GM18907 (cell line): ENCODE measurements around the gene PPIP5K2.

Experiments
- ATAC-seq: cut with Tn5 transposase; IDR thresholded peaks from one replicate; pipeline ENCODE4 v1.9.1; 2021; ENCODE audit warnings: mild to moderate bottlenecking, moderate library complexity; ENCODE audit not compliant: unreplicated experiment

The PPIP5K2 gene

DNA sequence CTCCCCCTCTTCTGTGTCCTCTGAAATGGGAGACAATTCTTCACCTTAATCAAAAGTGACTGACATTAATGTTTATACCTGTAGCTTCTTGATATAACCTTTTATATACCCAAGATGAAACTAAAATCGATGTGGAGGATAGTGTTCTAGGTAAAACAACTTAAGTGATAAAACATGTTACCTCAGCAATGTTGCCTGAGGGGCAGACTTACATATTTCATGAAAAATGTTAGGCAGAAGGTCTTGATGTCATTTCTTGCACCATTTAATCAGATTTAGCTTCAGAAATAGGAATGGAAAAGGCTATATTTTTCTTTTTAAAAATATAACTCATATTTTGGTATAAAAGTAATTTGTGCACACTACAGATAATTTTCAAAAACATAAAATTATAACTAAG, 115.8 kb downstream of the PPIP5K2 start:
- ATAC-seq: no peak

DNA sequence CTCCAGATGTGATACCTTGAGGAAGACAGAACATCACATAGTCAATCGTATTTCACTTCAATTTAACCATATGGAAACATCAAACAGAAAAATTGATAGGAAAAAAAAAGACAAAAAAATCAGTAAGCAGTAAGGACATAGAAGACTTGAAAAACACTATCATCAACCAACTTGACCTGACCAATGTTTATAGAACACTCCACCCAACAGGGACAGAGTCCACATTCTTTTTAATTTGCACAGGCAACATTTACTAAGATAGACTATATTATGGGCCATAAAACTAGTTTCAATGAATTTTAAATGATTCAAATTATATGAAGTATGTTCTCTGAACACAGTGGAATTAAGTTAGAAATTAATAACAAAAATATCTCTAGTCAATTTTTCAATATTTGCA, 117.7 kb downstream of the PPIP5K2 start:
- no peak for ATAC-seq

DNA sequence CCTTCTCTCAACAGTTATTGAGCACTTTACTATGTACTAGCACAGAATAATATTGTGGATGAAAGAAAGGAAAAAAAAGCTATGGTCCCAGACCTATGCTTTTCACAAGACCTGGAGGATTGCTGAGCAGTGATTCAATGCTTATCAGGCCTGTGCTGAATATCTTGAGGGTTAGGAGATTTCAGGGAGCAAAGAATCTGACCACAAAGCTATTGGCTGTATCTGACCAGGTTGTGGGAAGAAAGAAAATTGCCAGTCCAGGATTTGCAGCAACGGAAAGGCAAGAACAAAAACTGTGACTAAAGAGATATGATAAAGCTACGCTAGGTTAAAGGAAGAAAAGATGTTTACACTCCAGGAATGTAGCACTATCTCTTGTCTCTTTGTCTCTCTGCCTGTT, 123.6 kb downstream of the PPIP5K2 start:
- no peak for ATAC-seq

DNA sequence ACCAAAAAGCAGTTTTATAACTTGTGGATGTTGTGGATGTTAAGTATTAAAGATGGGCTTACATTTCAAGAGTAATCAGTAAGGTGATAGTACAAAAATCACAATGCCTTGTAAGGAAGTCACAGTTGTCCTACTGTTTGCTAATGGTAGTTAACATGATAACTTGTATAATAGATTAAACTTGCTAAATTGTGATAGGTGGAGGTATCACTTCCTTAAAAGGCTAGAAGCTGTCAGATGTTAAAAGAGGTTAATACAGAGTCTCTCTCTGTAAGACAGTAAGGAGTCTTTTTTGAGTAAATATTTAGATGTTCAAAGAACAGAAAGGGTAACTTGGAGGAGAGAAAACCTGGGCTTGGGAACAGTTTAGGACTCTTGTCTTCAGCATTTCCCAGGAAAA, 124.3 kb downstream of the PPIP5K2 start:
- ATAC-seq: no peak

DNA sequence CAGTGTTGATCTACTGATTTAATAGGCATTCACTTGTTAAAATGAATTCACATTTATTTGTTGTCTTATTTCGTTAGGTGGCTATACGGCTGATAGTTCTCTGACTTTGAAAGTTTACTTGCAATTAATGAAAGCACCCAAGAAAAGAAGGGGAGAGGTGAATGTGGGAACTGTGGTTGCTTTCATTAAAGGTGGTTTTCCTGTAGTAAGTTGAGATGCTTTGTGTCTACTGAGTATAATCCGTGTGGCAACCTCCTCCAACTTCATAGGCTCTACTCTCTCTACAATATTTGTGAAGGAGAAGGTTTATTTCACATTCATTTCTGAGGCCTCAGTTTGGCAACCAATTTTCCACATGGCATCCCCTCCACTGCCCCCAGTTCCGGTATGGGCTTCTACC, 125.7 kb downstream of the PPIP5K2 start:
- no peak for ATAC-seq

DNA sequence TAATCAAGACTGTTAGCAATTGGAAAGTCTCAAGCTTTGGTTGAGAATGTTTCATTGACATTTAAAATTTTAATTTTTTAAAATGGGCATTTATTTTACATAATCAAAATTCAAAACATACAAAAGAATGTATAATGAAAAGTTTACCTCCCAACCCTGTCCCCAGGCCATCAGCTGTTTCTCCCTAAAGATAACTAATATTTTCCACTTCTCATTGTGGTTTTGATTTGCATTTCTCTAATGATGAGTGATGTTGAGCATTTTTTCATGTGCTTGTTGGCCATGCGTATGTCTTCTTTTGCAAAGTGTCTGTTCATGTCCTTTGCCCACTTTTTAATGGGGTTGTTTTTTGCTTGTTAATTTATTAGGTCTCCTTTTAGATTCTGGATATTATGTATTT, 127.0 kb downstream of the PPIP5K2 start:
- no peak for ATAC-seq

DNA sequence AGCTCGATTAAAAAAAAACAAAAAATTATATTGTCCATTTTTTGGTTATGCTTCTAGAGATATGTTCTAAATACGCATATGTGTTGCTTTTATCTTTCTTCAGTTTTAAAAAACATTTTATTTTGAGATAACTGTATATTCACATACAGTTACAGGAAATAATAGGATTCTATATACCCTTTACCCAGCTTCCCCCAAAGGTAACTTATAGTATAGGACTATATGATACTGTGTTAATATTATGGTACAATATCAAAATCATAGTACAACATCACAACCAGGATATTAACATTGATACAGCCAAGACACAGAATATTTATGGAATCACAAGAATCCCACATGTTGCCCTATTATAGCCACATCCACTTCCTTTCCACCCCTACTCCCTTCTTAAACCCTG, 129.0 kb downstream of the PPIP5K2 start:
- ATAC-seq: no peak

DNA sequence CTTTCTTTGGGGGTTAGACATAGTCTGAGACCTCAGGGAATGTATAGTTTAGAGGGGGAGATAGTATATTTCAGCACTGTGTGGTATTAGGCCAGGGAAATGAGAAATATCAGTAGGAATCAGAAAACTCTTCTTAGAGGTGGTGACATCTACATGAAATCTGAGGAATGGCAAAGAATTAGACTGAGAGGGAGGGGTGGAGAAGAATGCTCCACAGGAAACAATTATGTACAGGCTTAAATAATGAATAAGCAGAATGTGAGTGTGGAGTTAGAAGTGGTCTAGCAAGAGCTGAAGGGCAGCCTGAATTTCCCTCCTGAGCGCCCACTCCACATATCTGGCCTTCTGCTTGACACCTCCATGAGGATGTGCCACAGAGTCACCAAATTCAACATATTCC, 134.8 kb downstream of the PPIP5K2 start:
- no peak for ATAC-seq

DNA sequence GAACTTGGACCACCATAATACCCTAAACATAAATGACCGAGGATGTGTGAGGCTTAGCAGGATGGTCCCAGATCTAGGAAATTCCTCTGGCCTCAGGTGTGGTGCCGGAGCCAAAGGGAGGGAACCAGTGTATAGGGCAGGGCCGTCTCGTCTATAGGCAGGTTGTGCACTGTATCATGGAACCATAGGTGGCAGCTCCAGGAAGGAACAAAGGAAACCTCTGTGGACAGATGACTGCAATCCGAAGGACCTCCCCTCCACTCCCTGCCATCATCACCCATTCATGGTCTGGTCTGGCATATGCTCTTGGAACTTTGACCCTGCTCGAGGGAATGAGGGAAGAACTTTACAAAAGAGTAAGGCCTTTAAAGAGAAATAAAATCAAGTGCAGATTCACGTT, 135.6 kb downstream of the PPIP5K2 start:
- ATAC-seq: no peak

DNA sequence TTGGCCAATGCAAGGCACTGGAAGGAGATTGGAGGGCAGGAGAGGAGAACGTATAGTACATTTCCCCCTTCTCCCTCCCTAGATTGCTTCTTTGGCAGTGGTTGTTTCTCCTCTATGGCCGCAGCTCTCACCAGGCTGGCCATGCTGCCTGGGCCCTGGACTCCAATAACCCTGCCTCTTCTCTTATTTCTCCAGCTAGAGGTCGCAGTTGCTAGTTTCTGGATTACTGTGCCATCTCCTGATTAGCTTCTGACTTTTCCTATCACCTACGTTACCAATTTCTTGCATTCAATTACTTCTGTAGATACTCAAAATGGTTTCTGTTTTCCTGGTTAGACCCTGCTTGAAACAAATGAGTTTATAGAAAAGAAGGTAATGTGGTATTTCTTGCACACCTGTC, 136.1 kb downstream of the PPIP5K2 start:
- no peak for ATAC-seq

DNA sequence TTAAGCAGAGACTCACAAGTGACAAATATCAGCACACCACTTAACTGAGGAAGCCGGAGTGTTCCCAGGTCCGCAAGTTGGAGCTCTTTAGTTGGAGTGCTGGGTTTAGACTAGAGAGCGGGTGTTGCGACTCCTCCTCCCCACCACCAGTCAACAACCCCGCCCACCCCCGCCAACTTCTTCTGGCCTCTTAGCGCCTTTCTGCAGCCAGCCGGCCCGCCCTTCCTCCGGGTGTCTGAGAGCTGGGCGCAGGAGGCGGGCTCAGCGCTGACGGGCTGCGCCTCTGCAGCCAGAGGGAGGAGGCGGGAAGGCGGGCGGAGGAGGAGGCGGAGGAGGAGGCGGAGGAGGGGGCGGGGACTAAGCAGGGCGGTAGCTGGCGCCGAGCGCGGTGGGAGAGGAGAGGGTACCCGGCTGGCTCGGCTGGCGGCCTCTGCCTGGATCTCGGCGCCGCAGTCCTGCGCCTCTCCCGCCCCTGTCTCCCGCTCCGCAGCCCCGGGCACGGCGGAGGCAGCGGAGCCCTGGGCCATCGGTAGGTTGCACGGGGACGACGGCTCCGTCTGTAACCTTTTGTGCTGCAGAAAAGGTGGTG, 138.4 kb downstream of the PPIP5K2 start, which contains the start of gene MACIR:
TSS of gene MACIR (plus strand) at position 396 of the 589 bp plus-strand sequence. CDS start 17,157 bp downstream, outside the sequence.
- peak; percentile 85 for ATAC-seq

DNA sequence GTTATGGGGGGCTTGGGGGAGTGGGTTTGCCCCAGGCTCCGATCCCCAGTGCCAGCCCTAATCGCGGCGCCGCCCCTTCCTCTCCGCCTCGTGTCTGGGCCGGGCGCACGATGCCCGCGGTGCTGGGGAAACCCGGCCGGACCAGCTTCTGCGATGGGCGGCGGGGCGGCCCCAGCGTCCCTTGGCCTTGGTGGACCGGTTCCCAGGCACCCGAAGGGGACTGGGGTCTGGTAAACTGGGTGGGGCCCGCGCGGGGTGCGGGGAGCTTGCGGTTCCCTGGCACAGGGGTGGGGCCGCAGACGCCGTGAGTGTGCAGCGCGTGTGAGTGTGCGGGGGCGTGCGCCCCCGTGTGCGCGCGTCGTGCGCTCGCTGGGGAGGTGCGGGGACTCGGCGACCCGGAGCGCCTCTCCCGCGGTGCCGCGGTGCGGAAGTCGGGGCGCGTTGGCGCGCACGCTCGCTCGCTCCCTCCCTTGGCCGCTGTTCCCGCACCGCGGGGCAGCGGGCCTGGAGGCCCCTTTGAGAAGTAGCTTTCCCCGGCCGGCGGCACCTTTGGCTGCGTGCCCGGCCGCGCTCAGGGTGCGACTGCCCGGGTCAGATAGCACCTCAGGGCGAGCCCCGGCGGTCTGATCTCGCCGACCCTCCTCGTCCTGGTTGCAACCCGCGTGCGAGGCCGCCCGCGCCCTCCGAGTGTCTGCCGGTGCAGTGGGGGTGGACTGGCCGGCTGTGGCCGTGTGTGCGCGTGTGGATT, 139.0 kb downstream of the PPIP5K2 start:
- ATAC-seq: peak; percentile 57

DNA sequence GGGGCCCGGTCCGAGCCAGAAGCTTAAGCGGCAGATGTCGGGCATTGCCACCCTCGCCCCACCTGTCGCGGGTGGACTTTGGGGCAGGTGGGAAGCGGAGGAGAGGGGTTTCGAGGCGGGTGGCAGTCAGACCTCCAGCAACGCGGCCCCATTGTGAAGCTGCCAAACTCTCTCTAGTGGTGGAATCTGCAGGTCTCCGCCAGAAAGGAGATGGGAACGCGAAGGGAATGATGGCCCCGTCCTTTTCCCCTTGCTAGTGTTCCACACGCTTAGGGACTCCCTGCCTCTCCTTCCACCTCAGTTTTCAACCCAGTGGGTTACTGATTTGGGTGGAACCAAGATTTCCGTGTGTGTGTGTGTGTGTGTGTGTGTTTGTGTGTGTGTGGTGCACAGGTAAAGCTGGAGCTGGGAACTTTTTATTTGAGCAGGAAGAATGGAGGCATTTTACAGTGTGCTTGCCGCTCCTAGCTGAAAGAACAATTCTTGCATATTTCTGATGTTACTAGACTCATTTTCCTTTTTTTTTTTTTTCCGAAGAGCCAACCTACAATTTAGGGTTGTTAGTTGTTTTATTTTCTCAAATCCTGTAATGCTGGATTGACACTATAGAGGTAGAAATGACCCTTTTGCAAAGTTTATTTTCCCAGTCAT, 139.7 kb downstream of the PPIP5K2 start:
- no peak for ATAC-seq

DNA sequence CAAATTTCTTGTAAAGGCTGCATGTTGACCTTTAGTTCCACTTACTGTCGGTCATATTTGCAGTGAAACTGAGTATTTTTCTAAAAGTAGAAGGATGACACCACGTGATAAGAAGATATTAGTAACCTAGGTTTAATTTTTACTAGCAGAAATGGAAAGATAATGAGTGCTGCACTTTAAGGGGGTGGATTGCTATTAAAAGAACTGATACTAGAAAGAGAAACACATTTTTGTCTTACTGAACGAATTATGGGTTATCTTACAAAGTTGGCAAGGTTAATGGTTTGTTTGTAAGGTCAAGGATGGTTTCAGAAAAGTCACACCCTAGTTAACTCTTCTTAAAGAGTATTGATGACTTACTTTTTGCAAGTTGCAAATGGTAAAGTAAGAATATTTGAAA, 140.8 kb downstream of the PPIP5K2 start:
- ATAC-seq: peak; percentile 41
